Stomach (tissue), 9 donors: ENCODE measurements around the gene CNDP2. TPM values are rescaled to one million over a fixed set of nuclear protein-coding genes. Genes with fewer than 3 reads are reported as not detected.

Experiments
- DNase-seq, 2 donors: peaks; one replicate each; pipeline versions ENCODE4 v3.0.0 to v3.0.0-alpha.2; 2013 to 2019
- H3K27ac ChIP-seq, 5 donors: fragments of 200-600 bp in 4 of 5; sonication (generic) in 4 of 5; one replicate each; pipeline ENCODE4 v1.5.1; 2013 to 2019; ENCODE audit warnings: mild to moderate bottlenecking in 1 of 5, moderate library complexity in 1 of 5
- H3K27me3 ChIP-seq, 3 donors: fragments of 200-600 bp; sonication (generic); one replicate each; pipeline ENCODE4 v1.5.1; 2017 to 2019; ENCODE audit warnings: mixed run types in 1 of 3
- H3K36me3 ChIP-seq, 4 donors: fragments of 200-600 bp; sonication (generic); 1 replicate in 3 of 4; 2 replicates in 1 of 4; pipeline ENCODE4 v1.5.1; 2016 to 2019
- H3K4me1 ChIP-seq, 4 donors: fragments of 200-600 bp; sonication (generic); one replicate each; pipeline ENCODE4 v1.5.1; 2016 to 2019
- H3K4me3 ChIP-seq, 4 donors: fragments of 200-600 bp; sonication (generic) in 3 of 4; one replicate each; pipeline ENCODE4 v1.5.1; 2016 to 2019; ENCODE audit warnings: mild to moderate bottlenecking in 1 of 4
- H3K9me3 ChIP-seq, 4 donors: fragments of 200-600 bp; sonication (generic); one replicate each; pipeline ENCODE4 v1.5.1; 2016 to 2019
- EP300 ChIP-seq: sonication (generic); formaldehyde crosslinking; IDR thresholded peaks from one replicate; pipeline ENCODE4 v1.6.1; 2017; ENCODE audit warnings: antibody characterized with exemption
- POLR2A ChIP-seq, 4 donors: fragments of 450-650 bp; IDR thresholded peaks; one replicate each; pipeline ENCODE4 v1.6.1; 2016; ENCODE audit warnings: antibody characterized with exemption in 4 of 4, control low read depth in 2 of 4, mild to moderate bottlenecking in 1 of 4, moderate library complexity in 1 of 4
- POLR2AphosphoS5 ChIP-seq, 3 donors: sonication (generic); formaldehyde crosslinking; IDR thresholded peaks; one replicate each; pipeline ENCODE4 v1.6.1; 2016; ENCODE audit warnings: antibody characterized with exemption in 3 of 3
- WGBS, 5 donors: extraction: QIAGEN DNeasy Blood & Tissue Kit in 3 of 5; methylation state at CpG; one replicate each; pipeline versions ENCODE4 v1.1.5 to v1.1.7; 2013 to 2018; 5-methylcytosine and 5-hydroxymethylcytosine counted together
- intact Hi-C: fragments of 100-400 bp; cut with DNase I; formaldehyde crosslinking; loops from one replicate; pipeline ENCODE4 v1.15.1; 2023; ENCODE audit warnings: low total_unique reads
- polyA plus RNA-seq, 3 donors: library from polyadenylated mRNA; stranded (reverse); fragments of 200-250 nt; gene quantifications; one replicate each; pipeline ENCODE4 v1.2.3, GENCODE V29; 2013
- total RNA-seq, 5 donors: library from RNA; depleted of rRNA; stranded (reverse); fragments of >200 nt; gene quantifications; one replicate each; pipeline versions ENCODE4 v1.1.0 to v1.2.3, GENCODE V29; 2014 to 2016
- TF ChIP-seq, protein P1 (sequence below), 7 experiments: fragments of 450-650 bp in 4 of 7; fragments of 200-600 bp in 3 of 7; sonication (generic) in 3 of 7; IDR thresholded peaks; one replicate each; pipeline ENCODE4 v1.5.1; 2016 to 2019; ENCODE audit warnings: antibody characterized with exemption in 7 of 7, control low read depth in 2 of 7, mild to moderate bottlenecking in 1 of 7
- donor health status: healthy with polysubstance abuse.
- donor health status: Bipolar disorder and iron deficiency.
- donor health status: healthy.

The CNDP2 gene
- total and polyA plus RNA-seq, 8 donors, result 12.8 to 204 (median 113) TPM

DNA sequence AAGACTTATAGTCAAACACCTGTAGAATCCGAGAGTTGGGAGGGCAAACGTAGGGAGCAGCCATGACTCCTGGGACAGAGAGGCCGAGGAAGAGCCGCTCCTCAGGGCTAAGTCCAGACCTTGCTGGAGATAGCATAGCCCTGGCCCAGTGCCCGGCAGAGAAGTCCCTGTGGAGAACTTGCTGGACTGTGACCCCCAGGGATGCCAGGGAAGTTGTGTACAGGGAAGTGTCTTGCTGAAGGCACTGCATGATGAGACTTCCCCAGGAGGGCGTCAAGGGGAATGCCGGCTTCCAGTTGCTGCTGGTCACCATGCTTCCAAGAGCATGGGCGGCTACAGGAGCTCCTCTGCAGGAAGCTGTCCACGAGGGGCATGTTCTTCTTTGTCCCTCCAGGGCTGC is 29.6 kb downstream of the CNDP2 start:
- H3K4me3 ChIP-seq, result no peak overlapping the region
- H3K9me3 ChIP-seq, result no peaks in the 10 kb centered on the region
- H3K27me3 ChIP-seq, result no peaks in the 10 kb centered on the region
- intact Hi-C loops, result no loop called here
- peak in 1 of 2 donors; percentile 55 for DNase-seq
- peaks cover 0 to 23% (median 10%) of the 10 kb centered on the region in 4 donors for H3K36me3 ChIP-seq
- WGBS, 5 donors, result 71 to 79% (median 77%) methylated on average over 8 to 9 of the region's 9 CpGs
- no peak overlapping the region for H3K27ac ChIP-seq
- no peak for TF ChIP-seq EP300
- peaks cover 0 to 19% (median 10%) of the 10 kb centered on the region in 4 donors for H3K4me1 ChIP-seq

GRCh38 chr18:74526488-74526887 is 30.3 kb downstream of the CNDP2 start:
- Histone ChIP-seq H3K4me1 (peaks cover 0 to 25% (median 13%) of the 10 kb centered on the region in 4 donors), H3K27ac (no peak overlapping the region), H3K36me3 (peaks cover 0 to 16% (median 2%) of the 10 kb centered on the region in 4 donors), H3K4me3 (no peak overlapping the region), H3K9me3 (no peaks in the 10 kb centered on the region), H3K27me3 (no peaks in the 10 kb centered on the region)
- peak in 1 of 2 donors; percentile 4 for DNase-seq
- TF ChIP-seq POLR2A (IDR thresholded peaks at IDR 0.05) (no peak), POLR2AphosphoS5 (IDR thresholded peaks at IDR 0.05) (no peak), EP300 (no peak)
- TF ChIP-seq, protein P1, sequence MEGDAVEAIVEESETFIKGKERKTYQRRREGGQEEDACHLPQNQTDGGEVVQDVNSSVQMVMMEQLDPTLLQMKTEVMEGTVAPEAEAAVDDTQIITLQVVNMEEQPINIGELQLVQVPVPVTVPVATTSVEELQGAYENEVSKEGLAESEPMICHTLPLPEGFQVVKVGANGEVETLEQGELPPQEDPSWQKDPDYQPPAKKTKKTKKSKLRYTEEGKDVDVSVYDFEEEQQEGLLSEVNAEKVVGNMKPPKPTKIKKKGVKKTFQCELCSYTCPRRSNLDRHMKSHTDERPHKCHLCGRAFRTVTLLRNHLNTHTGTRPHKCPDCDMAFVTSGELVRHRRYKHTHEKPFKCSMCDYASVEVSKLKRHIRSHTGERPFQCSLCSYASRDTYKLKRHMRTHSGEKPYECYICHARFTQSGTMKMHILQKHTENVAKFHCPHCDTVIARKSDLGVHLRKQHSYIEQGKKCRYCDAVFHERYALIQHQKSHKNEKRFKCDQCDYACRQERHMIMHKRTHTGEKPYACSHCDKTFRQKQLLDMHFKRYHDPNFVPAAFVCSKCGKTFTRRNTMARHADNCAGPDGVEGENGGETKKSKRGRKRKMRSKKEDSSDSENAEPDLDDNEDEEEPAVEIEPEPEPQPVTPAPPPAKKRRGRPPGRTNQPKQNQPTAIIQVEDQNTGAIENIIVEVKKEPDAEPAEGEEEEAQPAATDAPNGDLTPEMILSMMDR (IDR thresholded peaks at IDR 0.05), result no peak
- intact Hi-C loops, result no loop called here
- WGBS, 5 donors, result 31 to 61% (median 39%) methylated on average over 2 of the region's 2 CpGs

GRCh38 chr18:74528478-74528877 is 32.3 kb downstream of the CNDP2 start:
- no peaks in the 10 kb centered on the region for H3K36me3 ChIP-seq
- DNase-seq, result no peak
- 42 to 90% (median 83%) methylated on average over 1 of the region's 1 CpG for WGBS, 5 donors
- no peak overlapping the region for H3K27ac ChIP-seq
- no peak for TF ChIP-seq POLR2A (IDR thresholded peaks at IDR 0.05)
- TF ChIP-seq POLR2AphosphoS5 (IDR thresholded peaks at IDR 0.05), result no peak
- no peaks in the 10 kb centered on the region for H3K9me3 ChIP-seq
- no peaks in the 10 kb centered on the region for H3K27me3 ChIP-seq
- peaks cover 0 to 25% (median 10%) of the 10 kb centered on the region in 4 donors for H3K4me1 ChIP-seq
- intact Hi-C loops, result no loop called here
- no peak overlapping the region for H3K4me3 ChIP-seq

DNA sequence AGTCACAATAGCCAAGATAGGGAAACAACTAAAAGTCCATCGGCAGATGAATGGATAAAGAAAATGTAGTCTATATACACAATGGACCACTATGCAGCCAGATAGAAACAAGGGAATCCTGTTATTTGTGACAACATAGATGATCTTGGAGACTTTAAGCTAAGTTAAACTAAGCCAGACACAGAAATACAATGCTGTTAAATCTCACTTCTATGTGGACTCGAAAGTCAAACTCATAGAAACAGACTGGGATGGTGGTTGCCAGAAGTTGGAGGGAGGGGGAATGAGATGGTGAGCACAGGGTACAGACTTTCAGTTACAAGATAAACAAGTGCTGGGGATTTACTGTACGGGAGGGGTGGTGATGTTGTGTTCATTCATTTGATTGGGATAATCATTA is 32.8 kb downstream of the CNDP2 start:
- DNase-seq, result peak in 1 of 2 donors; percentile 10
- no peak overlapping the region for H3K27ac ChIP-seq
- H3K4me3 ChIP-seq, result no peak overlapping the region
- H3K4me1 ChIP-seq, result peaks cover 0 to 25% (median 10%) of the 10 kb centered on the region in 4 donors
- 42 to 66% (median 48%) methylated on average over 3 of the region's 3 CpGs for WGBS, 5 donors
- H3K27me3 ChIP-seq, result no peaks in the 10 kb centered on the region
- no peaks in the 10 kb centered on the region for H3K36me3 ChIP-seq
- intact Hi-C loops, result no loop called here
- H3K9me3 ChIP-seq, result no peaks in the 10 kb centered on the region
- TF ChIP-seq, protein P1 (IDR thresholded peaks at IDR 0.05), result no peak
- TF ChIP-seq EP300, result no peak
- TF ChIP-seq POLR2A (IDR thresholded peaks at IDR 0.05), result no peak
- TF ChIP-seq POLR2AphosphoS5 (IDR thresholded peaks at IDR 0.05), result no peak

DNA sequence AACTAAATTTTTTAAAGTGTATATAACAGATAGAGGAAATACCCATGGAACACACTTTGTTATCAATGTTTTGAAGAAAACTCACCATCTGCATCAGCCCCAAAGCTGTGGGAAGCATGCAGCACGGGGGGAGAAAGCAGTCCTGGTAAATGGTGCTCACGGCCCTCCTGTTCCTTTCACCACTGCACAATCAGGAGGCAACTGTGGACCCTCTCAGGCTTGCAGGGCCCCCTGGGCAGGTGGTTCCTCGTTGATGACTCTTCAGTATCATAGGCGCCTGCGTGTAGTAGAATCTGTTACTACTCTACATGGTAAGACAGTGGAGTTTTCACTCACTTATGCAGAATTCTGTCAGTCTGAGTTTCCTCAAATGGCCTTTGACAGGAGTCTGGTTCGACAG is 33.2 kb downstream of the CNDP2 start:
- no peak overlapping the region for H3K4me3 ChIP-seq
- no peaks in the 10 kb centered on the region for H3K27me3 ChIP-seq
- H3K9me3 ChIP-seq, result no peaks in the 10 kb centered on the region
- WGBS, 5 donors, result 79 to 91% (median 80%) methylated on average over 6 of the region's 6 CpGs
- H3K4me1 ChIP-seq, result peaks cover 0 to 25% (median 10%) of the 10 kb centered on the region in 4 donors
- peak in 1 of 2 donors; percentile 2 for DNase-seq
- H3K36me3 ChIP-seq, result no peaks in the 10 kb centered on the region
- intact Hi-C loops, result no loop called here
- TF ChIP-seq POLR2A (IDR thresholded peaks at IDR 0.05) (no peak), POLR2AphosphoS5 (IDR thresholded peaks at IDR 0.05) (no peak)
- H3K27ac ChIP-seq, result no peak overlapping the region

GRCh38 chr18:74529811-74530583 is 33.8 kb downstream of the CNDP2 start:
- intact Hi-C loops, result no loop called here
- TF ChIP-seq POLR2A (IDR thresholded peaks at IDR 0.05) (no peak), POLR2AphosphoS5 (IDR thresholded peaks at IDR 0.05) (no peak), EP300 (no peak)
- TF ChIP-seq, protein P1 (IDR thresholded peaks at IDR 0.05), result no peak
- H3K27ac ChIP-seq, result peak overlapping the region in 2 of 5 donors; percentile 24 to 50
- WGBS, 5 donors, result 87 to 93% (median 91%) methylated on average over 24 to 25 of the region's 25 CpGs
- no peaks in the 10 kb centered on the region for H3K9me3 ChIP-seq
- no peaks in the 10 kb centered on the region for H3K27me3 ChIP-seq
- no peaks in the 10 kb centered on the region for H3K36me3 ChIP-seq
- no peak overlapping the region for H3K4me3 ChIP-seq
- peak in 1 of 2 donors; percentile 22 for DNase-seq
- H3K4me1 ChIP-seq, result peaks cover 0 to 25% (median 10%) of the 10 kb centered on the region in 4 donors
